Mesothelial cell of epicardium (in vitro differentiated cells): ENCODE results near the gene KRT26. TPM values are rescaled to one million over a fixed set of nuclear protein-coding genes. Genes with fewer than 3 reads are reported as not detected.

Experiments used
- DNase-seq, 2 experiments: peaks; one replicate each; pipeline ENCODE4 v3.0.0; 2021; ENCODE audit warnings: low spot score in 2 of 2; ENCODE audit not compliant: unreplicated experiment in 2 of 2
- H3K27ac Mint-ChIP-seq: 2 replicates; pipeline ENCODE4 v1.8.0; 2021; ENCODE audit warnings: mixed read lengths
- H3K27me3 Mint-ChIP-seq: 2 replicates; pipeline ENCODE4 v1.8.0; 2021; ENCODE audit warnings: low read depth, mixed read lengths
- H3K36me3 Mint-ChIP-seq: 2 replicates; pipeline ENCODE4 v1.8.0; 2021; ENCODE audit warnings: mixed read lengths
- H3K4me1 Mint-ChIP-seq: 2 replicates; pipeline ENCODE4 v1.8.0; 2021; ENCODE audit warnings: mixed read lengths
- H3K4me3 Mint-ChIP-seq: 2 replicates; pipeline ENCODE4 v1.8.0; 2021; ENCODE audit warnings: mild to moderate bottlenecking, moderate library complexity, mixed read lengths
- H3K9me3 Mint-ChIP-seq: 2 replicates; pipeline ENCODE4 v1.8.0; 2021; ENCODE audit warnings: mixed read lengths
- CTCF ChIP-seq: fragments of 200-600 bp; sonication (generic); IDR thresholded peaks from one replicate; pipeline ENCODE4 v1.5.0; 2021; ENCODE audit warnings: antibody characterized with exemption; ENCODE audit not compliant: unreplicated experiment
- total RNA-seq: library from RNA; stranded (reverse); gene quantifications from 3 replicates; pipeline ENCODE4 v1.2.1, GENCODE V29; 2021

KRT26 gene
- total RNA-seq, 1 donor from 2014 or later: not detected

GRCh38 chr17:40794466-40794865 lies 22.5 kb upstream of the KRT26 start:
- Mint-ChIP-seq H3K27me3 (peaks cover 46% of the 10 kb centered on the region), H3K4me1 (peaks cover 2% of the 10 kb centered on the region)

GRCh38 chr17:40793832-40794231 lies 21.8 kb upstream of the KRT26 start:
- no peak overlapping the region for H3K27ac Mint-ChIP-seq
- peaks cover 41% of the 10 kb centered on the region for H3K27me3 Mint-ChIP-seq

More at GRCh38 chr17:40794466-40794865, 22.5 kb upstream of the KRT26 start:
- no peak for TF ChIP-seq CTCF
- H3K4me3 Mint-ChIP-seq: no peak overlapping the region
- H3K36me3 Mint-ChIP-seq: no peaks in the 10 kb centered on the region
- no peak for DNase-seq
- no peak overlapping the region for H3K27ac Mint-ChIP-seq
- no peaks in the 10 kb centered on the region for H3K9me3 Mint-ChIP-seq

GRCh38 chr17:40791787-40792436 lies 19.9 kb upstream of the KRT26 start:
- Mint-ChIP-seq H3K27me3 (peaks cover 27% of the 10 kb centered on the region), H3K9me3 (no peaks in the 10 kb centered on the region), H3K4me3 (no peak overlapping the region), H3K27ac (no peak overlapping the region), H3K4me1 (peaks cover 2% of the 10 kb centered on the region), H3K36me3 (no peaks in the 10 kb centered on the region)
- TF ChIP-seq CTCF: peak; percentile 56
- no peak for DNase-seq

More at GRCh38 chr17:40793832-40794231, 21.8 kb upstream of the KRT26 start:
- no peak for DNase-seq
- peaks cover 2% of the 10 kb centered on the region for H3K4me1 Mint-ChIP-seq
- no peaks in the 10 kb centered on the region for H3K36me3 Mint-ChIP-seq
- H3K4me3 Mint-ChIP-seq: no peak overlapping the region
- no peaks in the 10 kb centered on the region for H3K9me3 Mint-ChIP-seq
- TF ChIP-seq CTCF: no peak

- no peak for DNase-seq
- Mint-ChIP-seq H3K9me3 (no peaks in the 10 kb centered on the region), H3K27ac (no peak overlapping the region), H3K27me3 (peaks cover 22% of the 10 kb centered on the region), H3K4me3 (no peak overlapping the region), H3K4me1 (peaks cover 2% of the 10 kb centered on the region), H3K36me3 (no peaks in the 10 kb centered on the region)
- TF ChIP-seq CTCF: no peak
Observed at GRCh38 chr17:40791111-40791510, 19.1 kb upstream of the KRT26 start.

GRCh38 chr17:40782450-40782849 lies 10.4 kb upstream of the KRT26 start, which contains the start of gene KRT27:
TSS of gene KRT27 (minus strand) at chr17:40782550. CDS start at chr17:40782493, 57 bp downstream.
- Mint-ChIP-seq H3K36me3 (no peaks in the 10 kb centered on the region), H3K27me3 (peaks cover 26% of the 10 kb centered on the region), H3K27ac (no peak within 1 kb of the TSS), H3K4me3 (no peak within 1 kb of the TSS), H3K4me1 (no peaks in the 10 kb centered on the region), H3K9me3 (no peaks in the 10 kb centered on the region)
- TF ChIP-seq CTCF: no peak
- no peak for DNase-seq
